Fibroblast of mammary gland (primary cell): Measurements from ENCODE around the gene C4orf54.

Experiments
- DNase-seq: peaks from one replicate; pipeline ENCODE4 v3.0.0-alpha.2; 2010; ENCODE audit warnings: low read depth
- H3K4me3 ChIP-seq: 2 replicates; pipeline ENCODE4 v1.5.1; 2011; ENCODE audit warnings: low read depth, mild to moderate bottlenecking, low read length, moderate library complexity; ENCODE audit not compliant: control insufficient read depth
- CTCF ChIP-seq: conservative IDR thresholded peaks from 2 replicates; pipeline ENCODE4 v1.5.1; 2011; ENCODE audit warnings: low read depth, low read length, inconsistent platforms; ENCODE audit not compliant: control insufficient read depth, insufficient read depth

C4orf54 gene

GRCh38 chr4:99617374-99617773, 40.3 kb downstream of the C4orf54 start:
- H3K4me3 ChIP-seq, result no peak overlapping the region
- no peak for TF ChIP-seq CTCF
- DNase-seq, result peak; percentile 15

GRCh38 chr4:99615170-99615820, 42.3 kb downstream of the C4orf54 start:
- no peak for DNase-seq
- no peak overlapping the region for H3K4me3 ChIP-seq
- no peak for TF ChIP-seq CTCF

- H3K4me3 ChIP-seq, result no peak overlapping the region
- TF ChIP-seq CTCF, result no peak
- no peak for DNase-seq
Measured at GRCh38 chr4:99614491-99614890, 43.1 kb downstream of the C4orf54 start.

- no peak for TF ChIP-seq CTCF
- DNase-seq, result no peak
- H3K4me3 ChIP-seq, result no peak overlapping the region
Measured at GRCh38 chr4:99612704-99613103, 44.9 kb downstream of the C4orf54 start.

GRCh38 chr4:99612281-99612680, 45.3 kb downstream of the C4orf54 start:
- peak; percentile 8 for DNase-seq
- no peak for TF ChIP-seq CTCF
- H3K4me3 ChIP-seq, result no peak overlapping the region

GRCh38 chr4:99610605-99611175, 46.9 kb downstream of the C4orf54 start:
- peak; percentile 25 for DNase-seq
- TF ChIP-seq CTCF, result no peak
- no peak overlapping the region for H3K4me3 ChIP-seq
